ENCODE data around the gene OSBPL9. TPM values are rescaled to one million over a fixed set of nuclear protein-coding genes. Genes with fewer than 3 reads are reported as not detected.

Gene OSBPL9
- total RNA-seq, 2 donors from 2014 or later: 51.2 to 52.2 TPM

DNA sequence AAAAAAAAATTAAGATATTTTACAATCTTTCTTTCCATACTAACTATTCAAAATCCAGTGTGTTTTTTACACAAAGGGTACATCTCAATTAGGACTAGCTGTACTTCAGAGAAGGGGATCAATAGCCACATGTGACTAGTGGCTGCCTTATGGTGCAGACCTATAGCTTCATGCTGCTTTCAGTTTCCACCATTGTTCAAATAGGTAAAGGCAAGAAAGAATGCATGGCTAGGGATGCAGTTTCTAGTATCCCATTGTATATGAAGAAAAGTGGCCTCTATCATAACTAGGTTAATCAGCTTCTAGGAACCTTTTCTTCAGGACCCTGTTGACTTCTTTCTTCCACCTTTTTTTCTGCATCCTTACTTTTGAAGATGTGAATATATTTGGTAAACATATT lies 35.7 kb downstream of the OSBPL9 start:
- ATAC-seq: no peak
- no peak for DNase-seq
- intact Hi-C loops (cut with DNase I, micrococcal nuclease): no loop called here

DNA sequence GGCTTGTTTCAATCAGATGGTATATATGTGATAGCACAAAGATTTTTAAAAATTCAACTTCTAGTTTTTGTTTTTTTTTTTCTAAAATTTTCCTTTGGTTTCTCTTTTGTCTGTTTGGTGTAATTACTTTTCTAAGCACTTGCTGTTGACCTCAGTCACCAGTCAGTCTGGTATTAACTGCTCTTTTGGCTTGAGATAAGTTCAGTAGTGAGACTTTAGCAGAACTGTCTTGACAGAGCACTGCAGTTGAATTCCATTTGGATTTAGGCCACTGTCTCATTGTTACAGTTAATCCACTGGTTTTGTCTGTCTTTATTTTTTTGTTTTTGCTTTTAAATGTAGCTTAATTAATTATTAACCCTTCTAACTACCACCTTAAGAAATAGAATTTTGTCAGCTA lies 36.2 kb downstream of the OSBPL9 start:
- DNase-seq (no peak), ATAC-seq (no peak)
- intact Hi-C loops (cut with DNase I, micrococcal nuclease): no loop called here

DNA sequence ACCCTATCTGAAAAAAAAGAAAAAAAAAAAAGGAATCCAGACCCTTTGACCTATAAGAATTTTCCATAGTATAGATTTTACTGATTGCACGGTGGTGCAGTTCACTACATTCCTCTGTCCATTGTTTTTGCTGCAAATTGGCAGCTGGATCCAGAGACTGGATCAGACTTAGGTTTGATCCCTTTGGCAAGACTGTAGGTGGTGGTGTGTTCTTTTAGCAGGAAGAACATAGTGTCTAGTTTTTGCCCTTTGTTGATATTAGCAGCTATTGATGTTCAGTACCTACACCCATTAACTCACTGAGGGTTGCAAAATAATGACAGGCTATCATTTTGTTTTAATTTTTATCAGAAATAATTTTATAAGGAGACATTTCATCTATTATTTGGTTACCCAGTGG lies 37.1 kb downstream of the OSBPL9 start:
- ATAC-seq (no peak), DNase-seq (no peak)
- intact Hi-C loops (cut with DNase I, micrococcal nuclease): no loop called here

DNA sequence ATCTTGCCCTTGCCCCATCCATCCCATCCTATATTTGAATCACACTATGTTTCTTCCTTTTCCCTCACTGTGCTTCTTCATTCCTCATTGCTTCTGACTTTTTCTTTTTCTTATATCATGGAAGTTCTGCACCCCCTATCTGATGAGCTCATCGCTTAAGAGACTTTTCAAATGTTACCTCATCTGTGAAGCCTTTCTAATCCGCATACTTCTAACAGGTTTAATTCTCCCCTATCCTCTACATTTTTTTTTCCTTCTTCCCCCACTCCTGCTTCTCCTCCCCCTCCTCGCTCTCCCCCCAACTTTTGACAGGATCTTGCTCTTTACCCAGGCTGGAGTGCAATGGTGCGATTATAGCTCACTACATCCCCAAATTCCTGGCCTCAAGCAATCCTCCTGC lies 39.5 kb downstream of the OSBPL9 start:
- ATAC-seq: no peak
- DNase-seq: no peak
- intact Hi-C loops (cut with DNase I, micrococcal nuclease): no loop called here

DNA sequence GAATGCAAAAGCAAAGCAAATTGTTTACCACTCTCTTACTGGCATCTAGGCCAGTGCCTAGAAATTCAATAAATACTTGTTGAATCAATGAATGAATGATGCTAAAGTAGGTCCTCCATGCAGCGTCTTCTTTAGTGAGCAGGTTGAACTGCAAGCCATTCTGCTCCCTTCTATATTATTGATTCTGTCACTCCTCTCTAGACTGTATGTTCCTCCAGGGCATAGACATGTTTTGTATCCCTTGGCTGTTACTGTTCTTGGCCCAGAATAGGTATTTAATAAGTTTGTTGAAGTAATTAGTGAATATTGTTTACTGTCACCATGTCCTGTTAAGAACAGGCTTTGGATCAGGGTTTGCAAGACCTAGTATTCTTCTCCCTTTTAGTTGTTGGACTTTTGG lies 43.7 kb downstream of the OSBPL9 start:
- no peak for DNase-seq
- ATAC-seq: no peak
- intact Hi-C loops (cut with DNase I, micrococcal nuclease): no loop called here

DNA sequence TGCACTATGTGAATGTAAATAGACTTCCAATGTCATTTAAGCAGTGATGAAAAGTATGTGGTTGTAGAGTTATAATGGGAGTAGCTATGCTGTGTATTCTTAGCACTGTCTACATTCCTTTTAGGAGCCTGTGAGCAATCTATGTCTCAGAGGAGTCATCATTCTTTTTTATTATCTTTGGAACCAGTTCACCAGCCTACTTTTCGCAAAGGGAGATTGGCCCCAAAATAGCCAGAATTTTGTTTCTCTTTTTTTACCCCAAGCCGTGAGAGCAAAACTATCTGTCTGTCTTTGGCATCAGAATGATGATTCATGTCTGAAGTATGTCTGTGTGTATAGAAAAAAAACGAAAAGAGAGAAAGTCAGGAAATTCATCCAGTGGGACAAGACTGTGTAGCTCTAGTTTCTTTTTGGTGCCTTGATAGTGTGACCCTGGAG lies 44.2 kb downstream of the OSBPL9 start:
- ATAC-seq: no peak
- intact Hi-C loops (cut with DNase I, micrococcal nuclease): no loop called here
- no peak for DNase-seq

DNA sequence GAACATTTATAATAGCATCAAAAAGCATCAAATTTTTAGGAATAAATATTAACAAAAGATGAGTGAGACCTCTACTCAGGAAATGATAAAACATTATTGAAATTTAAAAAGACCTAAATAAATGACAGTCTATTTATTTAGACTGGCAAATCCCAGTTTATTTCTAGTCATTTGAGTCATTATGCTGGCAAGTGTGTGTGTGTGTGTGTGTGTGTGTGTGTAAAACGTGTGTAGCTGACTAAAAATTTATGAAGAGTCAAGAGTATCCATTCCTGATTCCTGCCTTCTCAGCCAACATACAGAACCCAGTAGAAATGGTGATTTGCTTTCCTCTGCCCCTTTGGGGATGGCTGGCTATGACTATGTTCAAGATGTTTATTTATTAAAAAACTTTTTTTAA lies 46.2 kb downstream of the OSBPL9 start:
- DNase-seq (no peak), ATAC-seq (no peak)
- intact Hi-C loops (cut with DNase I, micrococcal nuclease): no loop called here

DNA sequence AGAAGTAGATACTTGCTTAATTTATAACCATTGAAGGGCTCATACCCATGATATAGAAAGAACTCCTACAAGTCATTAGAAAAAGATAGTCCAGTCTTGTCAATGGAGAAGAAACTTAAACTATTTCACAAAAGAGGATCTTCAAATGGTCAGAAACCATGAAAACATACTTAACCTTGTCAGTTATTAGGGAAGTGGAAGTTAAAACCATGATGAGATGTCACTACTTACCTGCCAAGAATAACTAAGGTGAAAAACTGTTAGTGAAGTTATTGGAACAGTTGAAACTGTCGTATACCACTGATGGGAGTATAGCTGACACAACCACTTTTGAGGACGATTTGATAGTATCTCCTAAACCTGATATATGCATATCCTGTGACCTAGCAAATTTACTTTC lies 46.8 kb downstream of the OSBPL9 start:
- intact Hi-C loops (cut with DNase I, micrococcal nuclease): no loop called here
- ATAC-seq: no peak
- DNase-seq: no peak

DNA sequence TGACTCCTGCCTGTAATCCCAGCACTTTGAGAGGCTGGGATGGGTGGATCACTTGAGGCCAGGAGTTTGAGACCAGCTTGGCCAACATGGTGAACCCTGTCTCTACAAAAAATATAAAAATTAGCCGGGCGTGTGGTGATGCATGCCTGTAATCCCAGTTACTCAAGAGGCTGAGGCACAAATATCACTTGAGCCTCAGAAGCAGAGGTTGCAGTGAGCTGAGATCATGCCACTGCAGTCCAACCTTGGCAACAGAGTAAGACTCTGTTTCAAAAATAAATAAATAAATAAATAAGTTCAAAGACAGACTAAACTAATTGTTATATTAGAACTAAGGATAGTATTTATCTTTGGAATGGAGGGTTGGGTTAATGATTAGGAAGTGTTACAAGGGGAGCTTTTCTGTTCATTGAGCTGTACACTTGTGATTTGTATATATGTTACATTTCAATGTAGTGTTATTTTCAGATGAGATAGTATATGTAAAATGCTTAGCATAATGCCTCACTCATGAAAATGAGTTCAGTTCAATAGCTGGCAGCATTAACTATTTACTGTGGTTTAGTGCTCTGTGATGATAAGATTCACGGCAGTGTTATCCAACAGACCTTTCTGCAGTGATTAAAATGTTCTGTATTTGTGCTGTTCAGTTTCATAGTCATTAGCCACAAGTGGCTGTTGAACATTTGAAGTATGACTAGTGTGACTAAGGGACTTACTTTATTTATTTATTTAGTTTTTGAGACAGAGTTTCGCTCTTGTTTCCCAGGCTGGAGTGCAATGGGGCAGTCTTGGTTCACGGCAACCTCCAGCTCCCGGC lies 47.7 kb downstream of the OSBPL9 start:
- DNase-seq: no peak
- ATAC-seq: no peak
- intact Hi-C loops (cut with DNase I, micrococcal nuclease): no loop called here

DNA sequence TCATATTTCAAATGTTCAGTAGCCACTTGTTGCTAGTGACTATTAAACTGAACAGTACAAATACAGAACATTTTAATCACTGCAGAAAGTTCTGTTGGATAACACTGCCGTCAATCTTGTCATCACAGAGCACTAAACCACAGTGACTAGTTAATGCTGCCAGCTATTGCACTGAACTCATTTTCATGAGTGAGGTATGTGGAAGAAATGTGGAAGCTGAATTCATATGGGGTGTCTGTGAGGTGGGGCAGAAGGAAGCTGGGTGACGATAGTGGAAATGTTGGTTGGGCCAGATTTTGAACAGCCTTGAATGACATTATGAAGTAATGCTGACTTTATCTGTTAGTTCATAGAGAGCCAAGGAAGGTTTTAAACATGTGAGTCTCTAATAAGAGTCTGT lies 49.6 kb downstream of the OSBPL9 start:
- ATAC-seq: no peak
- intact Hi-C loops (cut with DNase I, micrococcal nuclease): no loop called here

DNA sequence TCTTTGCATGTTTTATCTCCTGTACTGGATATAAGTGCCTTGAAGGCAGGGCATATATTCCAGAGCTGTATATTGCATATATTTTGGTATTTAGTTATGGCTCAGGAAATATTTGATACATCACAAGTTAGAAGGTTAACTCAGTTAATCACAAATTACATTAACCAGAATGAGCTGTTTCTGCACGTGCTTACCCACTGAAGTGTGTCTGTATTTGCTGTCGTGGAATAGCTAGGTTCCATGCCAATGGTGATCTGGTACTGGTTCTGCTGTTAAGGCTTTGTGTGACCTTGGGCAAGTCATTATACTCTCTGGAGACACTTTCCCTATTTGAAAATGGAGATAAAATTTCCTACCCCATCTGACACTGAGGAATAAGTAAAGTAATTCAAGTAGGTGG lies 50.7 kb downstream of the OSBPL9 start:
- no peak for ATAC-seq
- intact Hi-C loops (cut with DNase I, micrococcal nuclease): no loop called here
- DNase-seq: no peak

More for the DNA sequence above, 49.6 kb downstream of the OSBPL9 start:
- no peak for DNase-seq

DNA sequence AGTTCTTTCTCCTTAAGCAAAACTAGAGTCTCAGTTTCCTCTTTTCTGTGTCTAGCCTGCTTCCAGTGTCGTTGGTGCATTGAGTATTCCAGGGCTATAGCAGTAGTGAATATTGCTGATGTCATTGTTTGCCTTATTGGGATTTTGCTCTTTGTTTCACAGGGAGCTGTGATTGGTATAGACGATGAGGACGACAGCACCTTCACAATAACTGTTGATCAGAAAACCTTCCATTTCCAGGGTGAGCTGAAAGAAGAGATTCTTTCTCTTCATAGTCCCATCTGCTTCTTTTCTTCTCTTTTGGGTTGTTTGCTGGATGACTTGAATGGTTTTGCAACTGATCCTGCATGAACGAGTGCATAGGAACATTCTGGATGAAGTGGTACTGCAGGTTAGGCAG lies 52.4 kb downstream of the OSBPL9 start:
- ATAC-seq (no peak), DNase-seq (no peak)
- intact Hi-C loops (cut with DNase I, micrococcal nuclease): no loop called here

DNA sequence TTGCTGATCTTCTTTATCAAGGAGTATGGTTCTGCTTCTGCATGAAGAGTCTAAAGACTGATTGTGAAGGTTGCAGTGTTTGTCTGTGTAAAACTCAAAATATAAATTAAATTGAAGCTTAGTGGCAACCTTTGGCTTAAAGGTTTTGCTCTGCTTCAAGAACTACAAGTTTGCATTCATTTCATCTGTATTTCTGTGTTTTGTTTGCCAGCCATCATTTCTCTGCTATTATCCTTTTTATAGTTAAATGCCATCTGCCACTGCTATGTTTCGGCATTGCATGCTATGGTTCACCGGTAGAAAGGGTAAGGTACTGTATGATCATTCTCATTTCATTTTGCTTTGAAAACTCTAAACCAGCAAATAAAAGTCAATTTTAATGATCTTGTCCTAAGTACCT lies 52.9 kb downstream of the OSBPL9 start:
- ATAC-seq: no peak
- DNase-seq: no peak
- intact Hi-C loops (cut with DNase I, micrococcal nuclease): no loop called here

DNA sequence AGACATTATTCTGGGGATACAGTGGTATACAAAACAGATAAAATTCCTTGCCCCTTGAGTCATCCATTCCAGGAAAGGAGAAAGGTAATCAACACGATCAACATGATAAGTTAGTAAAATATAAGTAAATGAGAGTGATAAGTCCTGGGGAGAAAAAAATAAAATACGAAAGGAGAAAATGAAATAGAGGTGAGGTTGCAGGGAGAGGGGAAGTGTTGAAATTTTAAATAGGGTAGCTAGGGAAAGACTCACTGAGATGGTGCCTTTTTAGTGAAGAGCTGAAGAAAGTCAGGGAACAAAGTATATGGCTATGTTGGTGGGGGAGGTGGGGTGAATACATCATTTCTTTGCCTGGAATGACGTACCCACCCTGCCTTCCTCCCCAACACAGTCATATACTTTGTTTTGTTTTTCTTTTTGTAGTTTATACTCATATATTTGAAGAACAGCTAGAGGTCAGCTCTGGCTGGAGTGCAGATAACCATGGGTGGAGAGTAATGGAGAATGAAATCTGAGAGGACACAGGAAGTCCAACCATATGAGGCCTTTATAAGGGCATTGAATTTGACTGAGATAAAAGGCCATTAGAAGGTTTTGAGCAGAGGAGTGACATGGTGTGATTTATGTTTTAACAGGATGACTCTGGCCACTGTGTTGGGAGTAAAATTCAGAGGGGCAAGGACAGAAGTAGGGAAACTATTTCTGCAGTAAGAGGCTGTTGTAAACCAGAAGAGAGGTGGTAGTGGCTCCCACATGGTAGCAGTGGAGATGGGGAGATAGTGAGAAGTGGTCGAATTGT lies 54.8 kb downstream of the OSBPL9 start:
- intact Hi-C loops (cut with DNase I, micrococcal nuclease): no loop called here
- ATAC-seq (peak; percentile 39), DNase-seq (no peak)

DNA sequence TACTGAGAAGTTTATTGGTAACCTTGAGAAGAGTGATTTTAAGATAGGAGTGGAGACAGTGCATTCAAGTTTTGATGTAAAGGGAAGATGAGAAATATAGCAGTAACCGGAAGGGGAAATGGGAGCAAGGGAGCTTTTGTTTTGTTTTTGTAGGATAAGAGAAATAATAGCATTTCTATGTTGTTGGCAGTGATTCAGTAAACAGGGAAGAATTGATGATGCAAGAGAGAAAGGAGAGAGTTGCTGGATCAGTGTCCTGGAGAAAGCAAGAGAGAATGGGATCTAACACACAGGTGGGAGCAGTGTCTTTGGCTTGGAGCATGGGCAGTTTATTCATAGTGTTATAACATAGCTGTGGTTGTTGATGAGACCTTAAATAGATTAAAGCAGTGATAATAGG lies 56.4 kb downstream of the OSBPL9 start:
- DNase-seq: no peak
- intact Hi-C loops (cut with DNase I, micrococcal nuclease): no loop called here
- no peak for ATAC-seq

DNA sequence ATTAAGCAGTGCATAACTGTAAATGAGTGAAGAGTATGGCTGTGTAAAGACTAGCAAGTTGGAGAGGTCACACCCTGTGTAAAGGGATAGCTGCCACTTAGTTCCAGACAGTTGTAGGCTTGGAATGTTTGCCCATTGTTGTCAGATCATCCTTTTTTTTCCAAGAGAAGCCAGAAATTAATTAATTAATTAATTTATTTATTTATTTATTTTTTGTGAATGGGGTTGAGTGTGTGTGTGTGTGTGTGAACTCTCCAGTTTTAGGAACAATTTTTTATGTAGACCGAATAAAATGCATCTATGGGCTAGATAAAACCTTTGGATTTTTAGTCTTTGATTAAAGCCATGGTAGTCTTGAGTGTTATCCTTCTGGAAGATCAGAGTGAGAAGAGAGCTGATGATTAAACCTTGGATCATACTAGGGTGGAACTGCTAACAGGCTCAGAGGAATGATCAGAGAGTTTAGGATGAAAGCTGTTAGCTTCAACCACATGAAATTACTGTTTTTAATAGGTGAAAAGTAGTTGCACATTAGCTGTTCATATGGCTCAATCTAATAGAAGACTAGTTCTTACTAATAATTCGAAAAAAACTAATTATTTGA lies 58.4 kb downstream of the OSBPL9 start:
- intact Hi-C loops (cut with DNase I, micrococcal nuclease): no loop called here
- no peak for DNase-seq
- ATAC-seq: no peak

DNA sequence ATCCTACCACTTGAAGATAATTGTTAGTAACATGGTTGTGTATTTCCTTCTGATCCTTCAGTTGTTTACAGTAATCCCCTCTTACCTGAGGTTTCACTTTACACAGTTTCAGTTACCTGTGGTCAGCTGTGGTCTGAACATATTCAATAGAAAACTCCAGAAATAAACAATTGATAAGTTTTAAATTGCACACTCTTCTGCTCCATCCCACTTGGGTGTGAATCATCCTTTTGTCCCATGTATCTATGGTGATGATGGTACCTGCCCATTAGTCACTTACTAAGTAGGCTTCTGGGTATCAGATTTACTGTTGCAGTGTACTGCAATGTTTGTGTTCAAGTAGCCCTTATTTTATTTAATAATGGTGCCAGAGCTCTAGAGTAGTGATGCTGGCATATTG lies 62.5 kb downstream of the OSBPL9 start:
- ATAC-seq (no peak), DNase-seq (no peak)
- intact Hi-C loops (cut with DNase I, micrococcal nuclease): no loop called here

DNA sequence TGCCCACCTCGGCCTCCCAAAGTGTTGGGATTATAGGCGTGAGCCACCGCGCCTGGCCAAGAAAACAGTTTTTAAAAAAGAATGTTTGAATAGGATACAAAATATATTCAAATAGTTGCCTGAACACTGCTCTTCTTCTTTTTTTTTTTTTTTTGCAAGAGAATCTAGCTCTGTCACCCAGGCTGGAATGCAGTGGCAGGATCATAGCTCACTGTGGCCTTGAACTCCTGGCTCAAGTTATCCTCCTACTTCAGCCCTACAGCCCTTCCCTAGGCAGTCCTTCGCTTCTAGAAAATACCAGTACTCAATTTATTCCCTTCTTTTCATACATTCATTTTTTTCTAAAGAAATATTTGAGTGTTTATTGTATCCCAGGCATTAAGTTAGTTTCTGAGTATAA lies 67.9 kb downstream of the OSBPL9 start:
- ATAC-seq (no peak), DNase-seq (no peak)
- intact Hi-C loops (cut with DNase I, micrococcal nuclease): no loop called here

DNA sequence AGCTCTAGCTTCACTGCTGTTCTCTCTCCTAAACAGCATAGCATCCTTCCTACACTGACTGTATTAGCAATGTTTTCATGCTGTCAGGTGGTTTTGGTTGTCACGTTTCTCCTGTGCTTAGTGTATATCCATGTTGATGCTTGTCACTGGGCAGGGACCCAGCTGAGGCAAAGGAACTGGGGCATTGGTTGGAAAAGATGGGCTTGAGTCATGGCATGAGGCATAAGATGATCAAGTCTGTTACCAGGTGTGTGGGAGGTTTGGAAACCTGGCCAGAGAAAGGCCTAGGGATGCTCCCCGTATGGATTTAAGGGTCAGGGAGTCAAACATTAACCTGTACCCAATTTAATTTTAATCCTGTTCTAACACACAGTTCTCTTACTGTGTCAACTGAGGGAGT lies 69.6 kb downstream of the OSBPL9 start:
- intact Hi-C loops (cut with DNase I, micrococcal nuclease): no loop called here
- DNase-seq (no peak), ATAC-seq (no peak)

DNA sequence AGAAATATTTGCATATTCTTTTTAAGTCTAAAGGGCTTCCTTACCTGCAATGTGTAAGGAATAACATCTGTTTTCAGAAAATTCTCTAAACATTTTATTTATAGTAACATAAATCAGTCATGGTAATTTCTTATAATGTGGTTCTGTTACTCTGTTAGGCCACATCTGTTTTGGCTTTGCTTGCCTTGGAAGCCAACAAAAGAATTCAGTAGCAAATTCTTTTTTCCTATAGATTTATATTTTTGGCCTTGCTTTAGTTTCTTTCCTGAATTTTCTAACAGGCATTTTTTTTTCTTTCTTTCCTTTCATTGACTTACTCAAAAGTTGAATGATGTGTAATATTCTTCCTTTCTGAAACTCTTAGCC lies 72.2 kb downstream of the OSBPL9 start:
- ATAC-seq (no peak), DNase-seq (no peak)
- intact Hi-C loops (cut with DNase I, micrococcal nuclease): no loop called here
